H54 (cell line): ENCODE results near the gene RNASEH2C.
A peak's percentile ranks its signal among the peaks of the same experiment; 100 is the strongest.

ENCODE experiments used
- DNase-seq: peaks from one replicate; pipeline ENCODE4 v3.0.0; 2011; ENCODE audit warnings: low spot score, mixed read lengths; ENCODE audit not compliant: insufficient read length
- FAIRE-seq: peaks from 3 replicates; lab custom pipeline; 2011; peaks lifted over from hg19 to GRCh38; lab: Jason Lieb, UNC
- POLR2A ChIP-seq: IDR thresholded peaks from 2 replicates; pipeline ENCODE4 v1.6.1; 2011; ENCODE audit warnings: low read depth, mild to moderate bottlenecking, low read length

RNASEH2C gene

DNA sequence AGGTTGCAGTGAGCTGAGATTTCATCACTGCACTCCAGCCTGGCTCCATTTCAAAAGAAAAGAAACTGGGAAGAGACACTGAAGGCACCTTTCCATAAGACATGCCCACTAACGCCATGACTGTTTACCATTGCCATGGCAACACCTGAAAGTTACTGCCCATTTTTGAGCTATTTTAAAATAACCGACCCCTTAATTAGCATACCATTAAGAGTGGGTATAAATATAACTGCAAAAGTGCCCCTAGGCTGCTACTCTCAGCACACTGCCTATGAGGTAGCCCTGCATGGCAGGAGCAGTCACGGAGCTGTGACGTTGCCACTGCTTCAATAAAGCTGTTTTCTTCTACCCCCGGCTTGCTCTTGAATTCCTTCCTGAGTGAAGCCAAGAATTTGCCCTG, 9.9 kb upstream of the RNASEH2C start:
- DNase-seq (no peak), FAIRE-seq (no peak)
- TF ChIP-seq POLR2A = no peak

DNA sequence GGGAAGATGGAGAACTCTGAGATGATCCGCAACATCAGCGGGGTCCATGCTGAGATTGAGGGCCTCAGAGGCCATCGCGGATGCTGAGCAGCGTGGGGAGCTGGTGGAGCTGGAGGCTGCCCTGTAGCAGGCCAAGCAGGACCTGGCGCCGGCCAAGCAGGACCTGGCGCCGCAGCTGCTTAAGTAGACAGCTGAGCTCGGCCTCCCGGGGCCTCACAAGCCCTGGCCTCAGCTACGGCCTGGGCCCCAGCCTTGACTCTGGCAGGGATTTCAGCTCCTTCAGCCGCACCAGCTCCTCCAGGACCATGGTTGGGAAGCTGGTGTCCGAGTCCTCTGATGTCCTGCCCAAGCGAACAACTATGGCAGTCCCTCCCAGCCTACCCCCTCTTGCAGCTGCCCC, 7.3 kb upstream of the RNASEH2C start:
- FAIRE-seq (no peak), DNase-seq (no peak)
- TF ChIP-seq POLR2A = no peak

DNA sequence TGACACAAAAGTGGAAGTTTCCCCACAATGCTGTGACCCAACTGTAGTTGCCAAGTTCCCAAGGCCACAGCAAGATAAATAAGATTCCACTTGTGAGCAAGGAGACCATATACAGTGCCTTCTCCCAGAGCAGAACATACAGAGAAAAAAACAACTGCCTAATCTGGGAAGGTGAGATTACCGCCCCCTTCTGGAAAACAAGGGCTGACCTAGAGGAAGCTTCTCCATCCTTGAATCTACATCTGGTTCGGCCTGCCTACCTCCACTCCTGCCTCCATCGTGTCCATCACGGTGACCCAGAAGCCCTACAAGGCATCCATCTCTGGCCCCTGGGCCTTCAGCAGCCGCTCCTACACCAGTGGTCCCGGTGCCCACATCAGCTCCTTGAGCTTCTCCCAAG, 6.1 kb upstream of the RNASEH2C start:
- TF ChIP-seq POLR2A = no peak
- DNase-seq = no peak
- FAIRE-seq = no peak

DNA sequence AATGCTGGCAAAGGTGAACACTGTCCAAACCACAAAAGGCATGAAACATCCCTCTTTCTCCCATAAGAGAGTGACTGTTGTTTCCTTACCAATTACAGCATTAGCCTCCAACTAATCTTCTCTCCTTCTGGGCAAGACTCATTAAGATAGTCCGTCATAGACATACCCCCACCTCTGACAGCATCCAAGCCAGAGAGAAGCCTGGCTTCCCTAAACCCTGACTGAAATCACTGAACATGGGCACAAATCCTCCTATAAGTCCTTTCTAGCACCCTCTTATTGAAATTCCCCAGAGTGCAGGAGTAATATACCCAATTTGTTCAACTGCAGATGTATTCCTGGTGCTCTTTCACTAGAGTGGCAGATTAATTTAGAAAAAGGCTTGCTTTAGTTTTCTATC, 1.7 kb upstream of the RNASEH2C start:
- DNase-seq = no peak
- FAIRE-seq = no peak
- no peak for TF ChIP-seq POLR2A

DNA sequence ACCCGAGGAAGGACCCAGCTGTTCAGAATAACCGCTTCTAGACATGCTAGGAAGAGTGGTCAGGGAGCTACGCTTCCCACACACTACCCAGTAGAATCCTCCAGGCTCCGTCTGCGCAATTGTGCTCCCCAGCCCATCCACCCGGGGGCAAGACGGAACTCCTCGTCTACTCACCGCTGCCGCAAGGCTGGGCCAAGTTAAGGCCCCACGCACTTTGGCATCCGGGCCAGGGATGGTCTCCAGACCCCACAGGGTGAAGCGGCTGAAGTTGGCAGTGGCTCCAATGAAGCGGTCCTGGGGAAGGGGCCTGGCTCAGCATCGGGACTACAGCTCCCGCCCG, 757 bp downstream of the RNASEH2C start:
- TF ChIP-seq POLR2A = no peak
- FAIRE-seq = no peak
- no peak for DNase-seq

DNA sequence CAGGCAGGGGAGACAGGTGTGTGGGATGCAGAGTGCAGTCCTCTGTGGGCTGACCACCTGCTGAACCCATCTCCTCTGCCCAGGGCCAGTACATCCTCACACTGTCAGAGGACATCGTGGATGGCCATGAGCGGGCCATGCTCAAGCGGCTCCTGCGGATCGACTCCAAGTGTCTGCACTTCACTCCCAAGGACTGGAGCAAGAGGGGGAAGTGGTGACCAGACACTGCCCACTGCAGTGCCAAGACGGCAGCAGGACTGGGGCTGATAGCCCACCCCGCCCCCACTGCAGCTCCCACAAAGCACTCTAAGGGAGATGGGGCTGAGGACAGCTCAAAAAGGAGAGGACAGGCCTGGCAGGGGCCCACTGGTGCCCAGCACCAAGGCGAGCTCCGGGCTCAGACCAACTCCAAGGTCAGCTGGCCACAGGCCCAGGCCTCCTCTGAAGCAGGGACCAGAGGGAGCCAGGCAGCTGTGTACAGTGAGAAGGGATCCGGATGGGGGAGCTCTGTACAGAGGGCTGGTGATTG, 1.6 kb downstream of the RNASEH2C start:
- DNase-seq (no peak), FAIRE-seq (no peak)
- no peak for TF ChIP-seq POLR2A

DNA sequence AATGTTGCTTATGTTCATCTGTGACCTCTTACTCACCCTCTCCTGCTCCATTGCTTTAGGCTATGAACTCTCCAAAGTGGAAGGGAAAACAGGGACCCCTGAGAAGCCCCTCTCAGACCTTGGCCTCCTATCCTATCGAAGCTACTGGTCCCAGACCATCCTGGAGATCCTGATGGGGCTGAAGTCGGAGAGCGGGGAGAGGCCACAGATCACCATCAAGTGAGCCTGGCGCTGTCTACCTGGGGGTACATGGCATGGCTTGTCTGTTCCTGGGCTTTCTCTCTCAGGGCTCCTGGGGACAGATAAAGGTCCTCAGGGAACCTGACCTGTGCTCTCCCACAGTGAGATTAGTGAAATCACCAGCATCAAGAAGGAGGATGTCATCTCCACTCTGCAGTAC, 2.1 kb downstream of the RNASEH2C start:
- FAIRE-seq (no peak), DNase-seq (no peak)
- no peak for TF ChIP-seq POLR2A

DNA sequence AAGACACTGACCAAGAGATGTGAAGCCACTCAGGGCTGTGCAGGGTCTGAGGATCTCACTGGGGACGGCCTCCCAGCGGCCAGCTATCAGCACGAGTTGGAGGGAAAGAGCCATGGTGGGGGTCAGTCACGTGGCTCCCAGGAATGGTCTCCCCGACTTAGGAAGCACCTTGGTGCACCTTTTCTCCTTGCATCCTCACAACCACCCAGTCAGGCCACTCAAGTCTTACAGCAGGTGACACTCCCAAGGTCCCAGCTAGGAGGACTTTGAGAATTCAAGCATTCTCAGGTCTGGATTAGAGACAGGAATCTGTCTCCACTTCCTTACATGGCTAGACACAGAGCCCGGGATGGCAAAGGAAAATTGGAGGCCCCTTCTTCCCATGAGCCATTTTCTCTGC, 2.7 kb downstream of the RNASEH2C start:
- no peak for DNase-seq
- no peak for FAIRE-seq
- no peak for TF ChIP-seq POLR2A

DNA sequence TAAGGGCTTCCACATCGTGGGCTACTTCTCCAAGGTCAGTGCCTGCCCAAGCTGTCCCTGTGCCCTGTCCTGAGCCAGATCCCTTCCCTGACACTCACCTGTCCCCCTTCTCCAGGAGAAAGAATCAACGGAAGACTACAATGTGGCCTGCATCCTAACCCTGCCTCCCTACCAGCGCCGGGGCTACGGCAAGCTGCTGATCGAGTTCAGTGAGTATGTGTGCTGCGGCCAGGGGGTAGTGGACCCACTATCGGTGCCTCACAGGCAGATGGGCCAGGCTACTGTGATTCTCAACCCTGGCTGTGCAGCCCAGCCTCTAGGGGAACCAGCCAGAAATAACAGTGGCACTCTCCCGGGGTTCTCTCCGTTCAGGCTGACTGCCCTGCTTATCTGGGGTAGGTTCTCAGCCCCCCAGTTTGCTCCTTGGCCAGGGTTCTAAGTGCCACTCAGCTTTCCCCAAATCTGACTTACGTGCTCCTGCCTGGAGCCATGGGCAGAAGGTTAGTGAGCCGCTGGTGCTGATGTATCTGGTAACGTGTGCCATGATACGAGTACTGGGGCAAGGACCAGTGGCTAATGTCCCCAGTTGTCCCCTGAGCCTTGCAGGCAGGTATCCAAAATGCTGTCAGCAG, 3.7 kb downstream of the RNASEH2C start:
- no peak for FAIRE-seq
- DNase-seq = no peak
- TF ChIP-seq POLR2A = no peak

DNA sequence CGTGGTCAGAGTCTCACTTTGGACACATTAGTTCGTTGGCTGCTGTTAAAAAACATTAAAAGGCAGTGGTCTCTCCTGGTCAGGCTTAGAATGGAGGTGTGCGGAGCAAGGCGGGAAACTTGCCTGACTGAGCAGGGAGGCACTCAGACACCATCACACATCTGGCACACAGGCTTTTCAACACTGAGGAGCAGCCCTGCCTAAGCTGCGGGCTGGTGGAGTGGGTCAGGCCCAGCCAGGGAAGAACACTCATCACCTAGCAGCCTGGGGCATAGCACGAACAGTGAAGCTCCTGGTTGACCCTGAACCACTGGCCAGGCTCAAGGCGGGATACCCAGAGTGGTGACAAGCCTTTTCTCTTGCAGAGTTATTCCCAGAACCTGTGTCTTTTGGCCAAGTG, 4.3 kb downstream of the RNASEH2C start:
- FAIRE-seq = no peak
- TF ChIP-seq POLR2A = no peak
- DNase-seq = no peak

DNA sequence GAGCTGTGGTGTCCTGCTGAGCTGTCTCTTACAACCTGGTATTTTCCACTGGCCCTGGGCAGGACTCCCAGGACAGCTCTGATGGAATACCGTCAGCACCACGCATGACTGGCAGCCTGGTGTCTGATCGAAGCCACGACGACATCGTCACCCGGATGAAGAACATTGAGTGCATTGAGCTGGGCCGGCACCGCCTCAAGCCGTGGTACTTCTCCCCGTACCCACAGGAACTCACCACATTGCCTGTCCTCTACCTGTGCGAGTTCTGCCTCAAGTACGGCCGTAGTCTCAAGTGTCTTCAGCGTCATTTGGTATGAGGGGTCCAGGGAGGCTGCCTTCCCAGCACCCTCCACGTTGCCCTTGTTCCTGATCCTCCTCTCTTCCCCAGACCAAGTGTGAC, 6.2 kb downstream of the RNASEH2C start:
- TF ChIP-seq POLR2A = 0 out of 2 replicates have a peak, but pooled peaks have one; percentile 23
- FAIRE-seq = no peak
- DNase-seq = no peak

DNA sequence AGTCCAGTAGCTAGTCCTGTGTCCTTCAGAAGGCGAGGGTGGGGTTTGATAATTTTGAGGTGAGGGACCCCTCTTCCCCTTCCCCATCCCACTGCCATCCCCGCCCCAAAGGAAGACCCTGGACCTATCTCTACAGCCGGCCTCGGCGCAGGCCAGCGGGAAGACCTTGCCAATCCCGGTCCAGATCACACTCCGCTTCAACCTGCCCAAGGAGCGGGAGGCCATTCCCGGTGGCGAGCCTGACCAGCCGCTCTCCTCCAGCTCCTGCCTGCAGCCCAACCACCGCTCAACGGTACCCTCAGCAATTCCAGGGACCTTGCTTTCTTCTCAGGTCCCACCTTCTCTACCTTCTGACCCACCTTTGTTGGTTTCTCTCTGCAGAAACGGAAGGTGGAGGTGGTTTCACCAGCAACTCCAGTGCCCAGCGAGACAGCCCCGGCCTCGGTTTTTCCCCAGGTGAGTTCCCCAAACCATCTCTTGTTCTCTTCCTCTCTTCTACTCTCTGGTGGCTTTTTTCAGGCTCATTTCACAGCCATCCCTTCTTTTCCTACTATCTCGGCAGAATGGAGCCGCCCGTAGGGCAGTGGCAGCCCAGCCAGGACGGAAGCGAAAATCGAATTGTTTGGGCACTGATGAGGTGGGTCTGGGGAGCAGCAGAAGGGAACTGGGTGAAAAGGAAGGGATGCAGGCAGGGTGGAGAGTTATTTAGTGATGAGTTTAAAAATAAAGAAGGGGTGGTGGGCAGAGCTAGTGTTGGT, 7.2 kb downstream of the RNASEH2C start:
- TF ChIP-seq POLR2A = no peak
- FAIRE-seq = no peak
- no peak for DNase-seq

DNA sequence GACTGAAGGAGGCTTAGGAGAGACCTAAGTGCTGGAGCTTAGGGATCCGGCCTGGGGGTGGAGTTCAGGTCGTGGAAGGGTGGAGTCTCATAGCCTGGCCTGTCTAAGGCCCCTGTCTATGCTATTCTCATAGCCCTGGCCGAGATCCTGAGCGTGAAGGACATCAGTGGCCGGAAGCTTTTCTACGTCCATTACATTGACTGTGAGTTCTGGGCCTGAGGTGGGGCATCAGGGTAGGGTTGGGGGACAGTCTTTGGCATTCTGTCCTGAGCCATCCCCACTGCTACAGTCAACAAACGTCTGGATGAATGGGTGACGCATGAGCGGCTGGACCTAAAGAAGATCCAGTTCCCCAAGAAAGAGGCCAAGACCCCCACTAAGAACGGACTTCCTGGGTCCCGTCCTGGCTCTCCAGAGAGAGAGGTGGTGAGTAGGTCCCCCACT, 7.9 kb downstream of the RNASEH2C start:
- no peak for TF ChIP-seq POLR2A
- FAIRE-seq (no peak), DNase-seq (peak; percentile 88)

DNA sequence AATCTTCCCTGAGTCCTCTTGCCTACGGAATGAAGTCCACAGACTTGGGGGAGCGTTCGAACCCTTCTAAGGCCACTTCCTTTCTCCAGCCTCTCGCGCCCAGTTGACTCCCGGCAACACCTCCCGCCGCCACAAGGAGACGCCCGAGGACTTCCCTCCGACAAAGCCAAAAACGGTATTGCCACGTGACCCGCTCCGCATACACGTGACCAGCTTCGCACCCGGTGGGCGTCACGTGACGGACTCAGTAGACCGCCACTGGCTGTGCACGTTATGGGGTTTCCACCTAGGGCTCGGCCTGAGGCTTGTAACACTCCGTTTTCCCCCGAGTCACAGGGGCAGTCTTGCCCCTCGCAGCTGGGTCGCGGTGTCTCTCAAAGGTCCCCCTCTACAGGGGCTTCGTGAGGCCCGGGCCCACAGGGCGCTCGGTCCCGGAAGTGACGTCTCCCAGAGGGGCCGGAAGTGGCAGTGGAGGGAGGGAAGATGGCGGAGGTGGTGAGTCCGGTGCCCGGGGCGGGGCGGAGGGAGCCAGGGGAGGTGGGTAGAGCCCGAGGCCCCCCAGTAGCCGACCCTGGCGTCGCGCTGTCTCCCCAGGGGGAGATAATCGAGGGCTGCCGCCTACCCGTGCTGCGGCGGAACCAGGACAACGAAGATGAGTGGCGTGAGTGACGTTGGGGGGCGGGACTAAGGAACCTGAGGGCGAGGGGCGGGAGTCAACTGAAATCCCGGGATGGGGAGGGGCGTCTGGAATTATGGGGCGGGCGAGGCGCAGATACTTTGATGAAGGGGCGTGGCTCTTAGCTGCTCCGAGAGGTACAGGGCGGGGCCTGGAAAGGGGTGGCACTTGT, 8.6 kb downstream of the RNASEH2C start, which contains the start of gene KAT5:
TSS of gene KAT5 (plus strand) at position 468 of the 848 bp plus-strand sequence. CDS start at position 484, 16 bp downstream.
- FAIRE-seq = no peak
- DNase-seq = peak; percentile 79
- peak; percentile 59; the same call in 1 of the 2 replicates for TF ChIP-seq POLR2A

DNA sequence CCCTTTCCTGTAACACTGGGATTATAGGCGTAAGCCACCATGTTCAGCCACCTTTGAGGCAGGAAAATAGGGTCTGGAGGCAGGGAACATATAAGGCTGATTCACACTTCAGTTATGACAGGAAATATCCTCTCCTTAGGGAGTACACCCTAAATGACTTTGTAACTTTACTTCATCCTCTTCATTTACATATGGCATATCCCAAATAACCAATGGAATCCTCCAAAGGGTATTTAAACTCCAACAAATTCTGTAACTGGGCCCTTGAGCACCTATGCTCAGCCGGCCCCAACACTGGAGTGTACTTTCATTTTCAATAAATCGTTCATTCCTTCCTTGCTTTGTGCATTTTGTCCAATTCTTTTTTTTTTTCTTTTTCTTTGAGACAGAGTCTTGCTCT, 10.2 kb downstream of the RNASEH2C start:
- DNase-seq (no peak), FAIRE-seq (no peak)
- TF ChIP-seq POLR2A = no peak
